HEK293 (cell line): ENCODE results near the gene LAD1.
A peak's percentile ranks its signal among the peaks of the same experiment; 100 is the strongest.

ENCODE experiments used
- CTCF ChIA-PET: fragments of 350-600 bp; formaldehyde crosslinking; extraction: SDS; loops from one replicate; lab custom pipeline; 2021; ENCODE audit warnings: antibody characterized with exemption; lab: Yijun Ruan, JAX
- POLR2A ChIA-PET: fragments of 300-600 bp; formaldehyde crosslinking; extraction: SDS; loops from one replicate; lab custom pipeline; 2020; ENCODE audit warnings: antibody characterized with exemption, inconsistent platforms; lab: Yijun Ruan, JAX
- H3K27ac ChIP-seq: fragments of 200-500 bp; sonication (Bioruptor generic); 2 replicates; pipeline ENCODE4 v1.5.1; 2014; ENCODE audit warnings: low read depth, low read length, control low read depth, inconsistent platforms; ENCODE audit errors: extremely low read depth
- H3K36me3 ChIP-seq, 2 experiments: fragments of 200-500 bp in 1 of 2; sonication (Bioruptor generic) in 1 of 2; 1 replicate in 1 of 2; 2 replicates in 1 of 2; pipeline ENCODE4 v1.5.1; 2014 to 2017; ENCODE audit warnings: inconsistent platforms in 2 of 2, low read length in 2 of 2; ENCODE audit not compliant: control insufficient read depth in 2 of 2, insufficient read depth in 1 of 2
- H3K4me1 ChIP-seq: fragments of 200-500 bp; sonication (Bioruptor generic); 2 replicates; pipeline ENCODE4 v1.5.1; 2014; ENCODE audit warnings: mild to moderate bottlenecking, low read length, inconsistent platforms; ENCODE audit not compliant: control insufficient read depth, insufficient read depth
- H3K4me3 ChIP-seq: 2 replicates; pipeline ENCODE4 v1.5.1; 2011; ENCODE audit warnings: low read depth, mild to moderate bottlenecking, control low read depth, low read length, moderate library complexity
- H3K9me3 ChIP-seq: fragments of 200-500 bp; sonication (Bioruptor generic); 2 replicates; pipeline ENCODE4 v1.5.1; 2014; ENCODE audit warnings: low read depth, low read length, inconsistent platforms; ENCODE audit not compliant: control insufficient read depth, insufficient read depth
- GLIS1 ChIP-seq: fragments of 450-650 bp; formaldehyde crosslinking; IDR thresholded peaks from 2 replicates; pipeline ENCODE4 v1.5.1; 2016; ENCODE audit warnings: missing biosample characterization, missing genetic modification characterization
- GLIS2 ChIP-seq: fragments of 450-650 bp; formaldehyde crosslinking; IDR thresholded peaks from 2 replicates; pipeline ENCODE4 v1.5.1; 2016; ENCODE audit warnings: missing biosample characterization, missing genetic modification characterization
- KLF10 ChIP-seq: fragments of 450-650 bp; IDR thresholded peaks from 2 replicates; pipeline ENCODE4 v1.5.1; 2018; ENCODE audit warnings: missing biosample characterization, mild to moderate bottlenecking, missing genetic modification characterization
- PBX3 ChIP-seq: sonication (generic); formaldehyde crosslinking; IDR thresholded peaks from 2 replicates; pipeline ENCODE4 v1.8.1; 2022; ENCODE audit warnings: mild to moderate bottlenecking, moderate library complexity, missing genetic modification reagents
- PRDM1 ChIP-seq: fragments of 450-650 bp; formaldehyde crosslinking; IDR thresholded peaks from 2 replicates; pipeline ENCODE4; 2016; ENCODE audit warnings: missing biosample characterization, missing genetic modification characterization
- WT1 ChIP-seq: fragments of 450-650 bp; formaldehyde crosslinking; IDR thresholded peaks from 2 replicates; pipeline ENCODE4 v1.5.1; 2016; ENCODE audit warnings: missing biosample characterization, missing genetic modification characterization
- ZNF114 ChIP-seq: fragments of 450-650 bp; formaldehyde crosslinking; IDR thresholded peaks from 2 replicates; pipeline ENCODE4 v1.5.0; 2017; ENCODE audit warnings: missing biosample characterization, missing genetic modification characterization
- ZNF148 ChIP-seq: fragments of 450-650 bp; formaldehyde crosslinking; IDR thresholded peaks from 2 replicates; pipeline ENCODE4 v1.5.0; 2017; ENCODE audit warnings: missing biosample characterization, missing genetic modification characterization, borderline replicate concordance
- ZNF214 ChIP-seq: fragments of 450-650 bp; formaldehyde crosslinking; IDR thresholded peaks from 2 replicates; pipeline ENCODE4 v1.5.1; 2017; ENCODE audit warnings: missing biosample characterization, mild to moderate bottlenecking, missing genetic modification characterization, borderline replicate concordance
- ZNF362 ChIP-seq: fragments of 450-650 bp; formaldehyde crosslinking; IDR thresholded peaks from 2 replicates; pipeline ENCODE4 v1.5.1; 2016; ENCODE audit warnings: missing biosample characterization, missing genetic modification characterization
- ZNF521 ChIP-seq: fragments of 450-650 bp; formaldehyde crosslinking; IDR thresholded peaks from 2 replicates; pipeline ENCODE4 v1.5.1; 2017; ENCODE audit warnings: missing biosample characterization, mild to moderate bottlenecking, missing genetic modification characterization
- ZNF548 ChIP-seq: fragments of 450-650 bp; formaldehyde crosslinking; IDR thresholded peaks from 2 replicates; pipeline ENCODE4 v1.5.1; 2016; ENCODE audit warnings: missing biosample characterization, missing genetic modification characterization
- ZNF555 ChIP-seq: fragments of 450-650 bp; formaldehyde crosslinking; conservative IDR thresholded peaks from 2 replicates; pipeline ENCODE4 v1.5.1; 2017; ENCODE audit warnings: missing biosample characterization, mild to moderate bottlenecking, missing genetic modification characterization, inconsistent platforms
- ZNF571 ChIP-seq: fragments of 450-650 bp; formaldehyde crosslinking; IDR thresholded peaks from 2 replicates; pipeline ENCODE4 v1.5.0; 2017; ENCODE audit warnings: missing biosample characterization, missing genetic modification characterization
- ZNF621 ChIP-seq: fragments of 450-650 bp; formaldehyde crosslinking; IDR thresholded peaks from 2 replicates; pipeline ENCODE4 v1.5.1; 2017; ENCODE audit warnings: missing biosample characterization, missing genetic modification characterization
- ZNF660 ChIP-seq: fragments of 450-650 bp; IDR thresholded peaks from 2 replicates; pipeline ENCODE4 v1.5.1; 2018; ENCODE audit warnings: missing biosample characterization, mild to moderate bottlenecking, missing genetic modification characterization
- ZNF677 ChIP-seq: fragments of 450-650 bp; IDR thresholded peaks from 2 replicates; pipeline ENCODE4 v1.5.0; 2018; ENCODE audit warnings: missing biosample characterization, mild to moderate bottlenecking, missing genetic modification characterization, moderate library complexity
- ZNF692 ChIP-seq: fragments of 450-650 bp; formaldehyde crosslinking; IDR thresholded peaks from 2 replicates; pipeline ENCODE4 v1.5.1; 2016; ENCODE audit warnings: missing biosample characterization, missing genetic modification characterization
- ZNF768 ChIP-seq: fragments of 450-650 bp; formaldehyde crosslinking; IDR thresholded peaks from 2 replicates; pipeline ENCODE4 v1.5.1; 2018; ENCODE audit warnings: missing biosample characterization, mild to moderate bottlenecking, missing genetic modification characterization
- ZNF776 ChIP-seq: fragments of 450-650 bp; formaldehyde crosslinking; IDR thresholded peaks from 2 replicates; pipeline ENCODE4 v1.5.0; 2017; ENCODE audit warnings: missing biosample characterization, missing genetic modification characterization, borderline replicate concordance
- ZNF792 ChIP-seq: fragments of 450-650 bp; formaldehyde crosslinking; IDR thresholded peaks from 2 replicates; pipeline ENCODE4 v1.5.1; 2016; ENCODE audit warnings: missing biosample characterization, missing genetic modification characterization

LAD1 gene

GRCh38 chr1:201420608-201421002 lies 21.5 kb upstream of the LAD1 start:
- no peak for TF ChIP-seq ZNF548 (tag by site-specific recombination)
- TF ChIP-seq PRDM1 (tag by site-specific recombination), result no peak
- no peak for TF ChIP-seq ZNF214 (tag by site-specific recombination)
- TF ChIP-seq ZNF776, result no peak
- TF ChIP-seq PBX3 (CRISPR knock-in tag), result no peak
- no peak for TF ChIP-seq ZNF148 (tag by site-specific recombination)
- no peak for TF ChIP-seq ZNF114
- TF ChIP-seq ZNF555 (tag by site-specific recombination), result no peak
- TF ChIP-seq ZNF571 (tag by site-specific recombination), result no peak
- no peak for TF ChIP-seq KLF10
- no peak for TF ChIP-seq ZNF792 (tag by site-specific recombination)
- no peak for TF ChIP-seq ZNF768 (tag by site-specific recombination)
- TF ChIP-seq ZNF621, result no peak
- TF ChIP-seq ZNF521 (tag by site-specific recombination), result no peak
- TF ChIP-seq ZNF660 (tag by site-specific recombination), result no peak
- H3K27ac ChIP-seq, result no peak overlapping the region
- H3K4me3 ChIP-seq, result no peak overlapping the region
- H3K9me3 ChIP-seq, result no peaks in the 10 kb centered on the region
- H3K4me1 ChIP-seq, result no peaks in the 10 kb centered on the region
- H3K36me3 ChIP-seq, result no peaks in the 10 kb centered on the region
- ChIA-PET CTCF (interaction anchor here (1.5 to 1.8 kb wide), 3 partner anchors 15 kb away, joined by 3 to 11 read pairs (median 7); no protein-coding TSS in a partner anchor), POLR2A (no interaction called here)

GRCh38 chr1:201419746-201420607 lies 20.9 kb upstream of the LAD1 start:
- H3K4me1 ChIP-seq, result no peaks in the 10 kb centered on the region
- H3K4me3 ChIP-seq, result no peak overlapping the region
- no peak overlapping the region for H3K27ac ChIP-seq
- ChIA-PET CTCF (interaction anchor here (0.8 to 1.7 kb wide), 4 partner anchors 14 to 34 kb away, joined by 3 to 7 read pairs (median 3); no protein-coding TSS in a partner anchor), POLR2A (no interaction called here)
- H3K9me3 ChIP-seq, result no peaks in the 10 kb centered on the region
- H3K36me3 ChIP-seq, result no peaks in the 10 kb centered on the region
- TF ChIP-seq GLIS2 (no peak), GLIS1 (peak; percentile 9; the same call in 1 of the 2 replicates)

GRCh38 chr1:201419256-201419655 lies 20.1 kb upstream of the LAD1 start:
- ChIA-PET CTCF (interaction anchor here (0.8 to 1.5 kb wide), 3 partner anchors 17 to 34 kb away, joined by 3 to 7 read pairs (median 3); no protein-coding TSS in a partner anchor), POLR2A (no interaction called here)
- Histone ChIP-seq H3K36me3 (no peaks in the 10 kb centered on the region), H3K4me1 (no peaks in the 10 kb centered on the region), H3K4me3 (no peak overlapping the region), H3K27ac (no peak overlapping the region), H3K9me3 (no peaks in the 10 kb centered on the region)
- TF ChIP-seq ZNF677 (tag by site-specific recombination), result no peak
- no peak for TF ChIP-seq WT1 (tag by site-specific recombination)
- TF ChIP-seq ZNF362 (tag by site-specific recombination), result no peak
- no peak for TF ChIP-seq ZNF692 (tag by site-specific recombination)
